ENCODE data around the gene NUDT2. TPM values are rescaled to one million over a fixed set of nuclear protein-coding genes. Genes with fewer than 3 reads are reported as not detected.

NUDT2 gene
- total RNA-seq, 1 donor from 2014 or later: 25.4 TPM

DNA sequence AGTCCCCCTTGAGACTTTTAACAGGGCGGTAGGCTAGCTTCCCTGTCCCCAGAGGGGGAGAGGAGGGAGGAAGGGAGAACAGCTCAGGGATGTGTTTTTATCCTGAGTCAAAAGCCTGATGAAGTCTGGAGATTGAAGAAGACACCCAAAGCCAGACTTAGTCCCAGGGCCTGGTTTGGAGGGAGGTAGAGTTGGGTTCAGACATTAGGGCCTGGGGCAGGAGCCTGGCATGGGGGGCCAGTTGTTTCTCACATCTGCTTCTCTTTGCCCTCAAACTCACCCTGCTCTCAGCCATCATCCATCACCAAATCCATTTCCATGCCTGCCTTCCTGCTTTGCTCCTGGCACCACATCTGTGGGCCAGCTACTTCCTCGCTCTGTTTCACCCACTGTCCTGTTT lies 44.4 kb downstream of the NUDT2 start:
- H3K4me3 Mint-ChIP-seq: peak overlapping the region; percentile 7
- TF ChIP-seq, protein P1, sequence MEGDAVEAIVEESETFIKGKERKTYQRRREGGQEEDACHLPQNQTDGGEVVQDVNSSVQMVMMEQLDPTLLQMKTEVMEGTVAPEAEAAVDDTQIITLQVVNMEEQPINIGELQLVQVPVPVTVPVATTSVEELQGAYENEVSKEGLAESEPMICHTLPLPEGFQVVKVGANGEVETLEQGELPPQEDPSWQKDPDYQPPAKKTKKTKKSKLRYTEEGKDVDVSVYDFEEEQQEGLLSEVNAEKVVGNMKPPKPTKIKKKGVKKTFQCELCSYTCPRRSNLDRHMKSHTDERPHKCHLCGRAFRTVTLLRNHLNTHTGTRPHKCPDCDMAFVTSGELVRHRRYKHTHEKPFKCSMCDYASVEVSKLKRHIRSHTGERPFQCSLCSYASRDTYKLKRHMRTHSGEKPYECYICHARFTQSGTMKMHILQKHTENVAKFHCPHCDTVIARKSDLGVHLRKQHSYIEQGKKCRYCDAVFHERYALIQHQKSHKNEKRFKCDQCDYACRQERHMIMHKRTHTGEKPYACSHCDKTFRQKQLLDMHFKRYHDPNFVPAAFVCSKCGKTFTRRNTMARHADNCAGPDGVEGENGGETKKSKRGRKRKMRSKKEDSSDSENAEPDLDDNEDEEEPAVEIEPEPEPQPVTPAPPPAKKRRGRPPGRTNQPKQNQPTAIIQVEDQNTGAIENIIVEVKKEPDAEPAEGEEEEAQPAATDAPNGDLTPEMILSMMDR (conservative IDR thresholded peaks at IDR 0.05): no peak
- peaks cover 2% of the 10 kb centered on the region for H3K9me3 Mint-ChIP-seq
- peak overlapping the region; percentile 11 for H3K27ac Mint-ChIP-seq
- peaks cover 17% of the 10 kb centered on the region for H3K36me3 Mint-ChIP-seq
- DNase-seq (ENCODE audit: extremely low spot score, unreplicated experiment): no peak
- H3K4me1 Mint-ChIP-seq (ENCODE audit: unreplicated experiment): peaks cover 12% of the 10 kb centered on the region
- peaks cover 8% of the 10 kb centered on the region for H3K27me3 Mint-ChIP-seq

DNA sequence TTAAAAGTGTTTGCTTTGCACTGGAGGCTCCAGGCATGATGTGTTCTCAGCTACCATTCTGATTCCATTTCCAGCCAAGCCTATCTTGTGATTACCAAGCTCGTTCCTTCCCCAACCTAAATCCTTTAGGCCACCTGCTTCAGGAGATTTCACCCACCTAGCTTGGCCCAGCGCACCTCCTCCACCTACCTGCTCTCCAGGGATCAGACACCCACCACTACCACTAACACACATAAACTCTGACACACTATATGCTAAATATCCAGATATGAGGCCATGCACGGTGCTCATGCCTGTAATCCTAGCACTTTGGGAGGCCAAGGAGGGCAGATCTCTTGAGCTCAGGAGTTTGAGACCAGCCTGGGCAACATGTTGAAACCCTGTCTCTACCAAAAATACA lies 45.0 kb downstream of the NUDT2 start:
- H3K9me3 Mint-ChIP-seq: no peaks in the 10 kb centered on the region
- H3K36me3 Mint-ChIP-seq: peaks cover 16% of the 10 kb centered on the region
- H3K27ac Mint-ChIP-seq: peak overlapping the region; percentile 11
- TF ChIP-seq, protein P1 (conservative IDR thresholded peaks at IDR 0.05): no peak
- no peak for DNase-seq (ENCODE audit: extremely low spot score, unreplicated experiment)
- H3K4me1 Mint-ChIP-seq (ENCODE audit: unreplicated experiment): peaks cover 16% of the 10 kb centered on the region
- H3K4me3 Mint-ChIP-seq: peak overlapping the region; percentile 7
- peaks cover 14% of the 10 kb centered on the region for H3K27me3 Mint-ChIP-seq

DNA sequence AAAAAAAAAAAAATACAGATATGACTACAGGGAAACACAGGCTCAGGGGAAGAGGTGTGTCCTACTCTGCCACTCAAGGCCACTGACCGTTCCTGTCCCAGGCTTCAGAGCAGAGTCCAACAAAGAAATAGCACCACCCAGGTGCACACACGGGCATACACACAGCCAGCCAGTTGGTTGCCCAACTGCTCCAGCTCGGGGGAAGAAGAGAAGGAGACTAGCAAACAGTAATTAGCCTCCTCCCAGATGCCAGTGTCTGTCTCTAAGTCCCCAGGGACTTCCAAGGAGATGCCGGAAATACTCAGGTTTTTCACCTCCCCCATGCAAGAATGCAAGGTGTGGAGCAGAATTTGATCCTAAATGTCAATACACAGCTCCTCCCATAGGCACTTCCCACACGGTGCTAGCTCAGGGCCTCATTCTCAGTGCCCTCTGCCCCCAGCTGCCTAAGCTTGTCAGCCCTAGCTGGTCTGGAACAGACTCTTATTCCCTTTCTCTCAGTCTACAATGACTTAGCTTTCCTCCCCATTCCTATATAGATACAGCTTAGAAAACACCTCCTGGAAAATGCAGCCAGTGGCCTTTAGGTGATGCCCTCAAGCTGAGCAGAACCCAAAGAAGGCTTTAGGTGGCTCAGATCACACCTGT lies 45.7 kb downstream of the NUDT2 start:
- Mint-ChIP-seq H3K4me1 (ENCODE audit: unreplicated experiment) (peaks cover 18% of the 10 kb centered on the region), H3K9me3 (no peaks in the 10 kb centered on the region), H3K27ac (peak overlapping the region; percentile 90), H3K27me3 (peaks cover 21% of the 10 kb centered on the region), H3K4me3 (peak overlapping the region; percentile 91), H3K36me3 (peaks cover 13% of the 10 kb centered on the region)
- TF ChIP-seq, protein P1 (conservative IDR thresholded peaks at IDR 0.05): no peak
- no peak for DNase-seq (ENCODE audit: extremely low spot score, unreplicated experiment)

DNA sequence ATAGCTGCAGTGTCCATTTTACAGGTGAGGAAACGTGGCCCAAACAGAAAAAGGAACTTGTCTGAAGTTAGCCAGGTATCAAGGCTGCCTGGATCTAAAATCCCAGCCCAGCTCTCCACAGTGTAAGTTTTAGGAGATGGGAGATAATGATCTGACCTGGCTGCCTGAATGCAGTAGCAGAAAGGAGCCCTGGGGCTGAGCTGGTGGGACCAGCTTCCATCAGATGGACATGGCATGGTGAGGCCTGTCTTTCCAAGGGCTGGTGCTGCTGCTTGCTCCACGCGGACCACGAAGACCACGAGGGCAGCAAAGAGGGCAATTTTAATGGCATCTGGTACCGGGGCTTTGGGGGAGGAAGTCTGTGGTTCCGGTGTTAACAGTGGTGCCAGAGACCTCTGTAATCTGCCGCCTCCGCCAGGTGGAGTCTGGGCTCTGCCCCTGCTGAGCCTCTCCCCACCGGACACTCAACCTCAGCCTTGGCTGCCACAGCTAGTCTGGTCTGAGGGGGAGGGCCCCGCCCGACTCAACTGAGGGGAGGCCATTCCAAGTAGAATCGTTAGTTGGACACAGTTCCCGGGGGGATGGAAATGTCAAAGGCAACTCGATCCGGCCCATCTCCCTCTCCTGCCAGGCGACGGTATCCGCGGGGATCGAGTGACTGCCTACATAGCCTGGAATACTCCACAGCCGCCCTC lies 46.7 kb downstream of the NUDT2 start:
- peak; percentile 66 for DNase-seq (ENCODE audit: extremely low spot score, unreplicated experiment)
- H3K27ac Mint-ChIP-seq: peak overlapping the region; percentile 90

DNA sequence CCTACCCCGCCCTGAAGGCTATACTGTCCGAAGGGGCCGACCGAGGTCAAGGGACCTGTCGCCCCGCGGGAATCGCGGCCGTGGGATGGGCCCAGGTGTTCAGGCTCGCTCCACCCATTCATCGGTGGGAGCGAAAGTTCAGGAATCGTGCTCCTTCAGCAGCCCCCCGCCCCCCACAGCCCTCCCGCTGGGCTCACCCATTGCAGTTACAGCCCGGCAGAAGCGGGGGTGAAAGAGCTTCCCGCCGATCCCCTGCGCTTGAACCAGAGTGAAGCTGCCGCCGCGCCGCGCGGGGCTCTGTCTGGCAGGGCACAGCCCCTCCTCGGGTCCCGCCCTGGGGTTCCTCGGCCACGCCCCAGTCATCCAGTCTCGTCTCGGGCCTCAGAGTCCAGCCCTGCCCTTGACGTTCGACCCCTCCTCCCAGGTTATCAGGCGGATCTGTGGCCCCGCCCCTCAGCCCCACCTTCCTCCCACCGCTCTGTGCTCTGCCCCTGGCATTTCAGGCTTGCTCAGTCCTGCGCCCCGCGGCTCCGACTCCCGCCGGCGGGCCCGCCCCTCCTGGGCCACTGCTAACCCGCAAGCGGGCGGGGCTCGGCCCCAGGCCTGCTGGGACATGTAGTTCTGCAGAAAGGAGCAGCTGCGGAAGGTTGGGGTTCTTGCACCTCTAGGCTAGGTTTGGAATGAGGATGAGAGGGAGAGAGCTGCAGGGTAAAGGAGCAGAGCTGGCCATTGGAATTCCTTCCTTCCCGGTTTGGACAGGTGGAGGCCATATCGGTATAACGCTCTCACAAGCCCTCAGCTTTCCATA lies 47.4 kb downstream of the NUDT2 start, which contains the start of gene MYORG:
MYORG (minus strand) TSS at position 303 of the 808 bp plus-strand sequence. CDS start 3,955 bp downstream, outside the sequence.
- peak; percentile 92 for DNase-seq (ENCODE audit: extremely low spot score, unreplicated experiment)
- TF ChIP-seq, protein P1 (conservative IDR thresholded peaks at IDR 0.05): no peak
- H3K9me3 Mint-ChIP-seq: no peaks in the 10 kb centered on the region
- H3K4me3 Mint-ChIP-seq: peak within 1 kb of the TSS; percentile 91
- H3K27ac Mint-ChIP-seq: peak within 1 kb of the TSS; percentile 90
- peaks cover 7% of the 10 kb centered on the region for H3K36me3 Mint-ChIP-seq
- H3K27me3 Mint-ChIP-seq: peaks cover 37% of the 10 kb centered on the region
- H3K4me1 Mint-ChIP-seq (ENCODE audit: unreplicated experiment): peaks cover 17% of the 10 kb centered on the region

More for the DNA sequence above, 46.7 kb downstream of the NUDT2 start:
- TF ChIP-seq, protein P1 (conservative IDR thresholded peaks at IDR 0.05): no peak
- Mint-ChIP-seq H3K4me1 (ENCODE audit: unreplicated experiment) (peaks cover 17% of the 10 kb centered on the region), H3K9me3 (no peaks in the 10 kb centered on the region), H3K4me3 (peak overlapping the region; percentile 91), H3K36me3 (peaks cover 7% of the 10 kb centered on the region), H3K27me3 (peaks cover 30% of the 10 kb centered on the region)

Measured in type B pancreatic cell (in vitro differentiated cells).